ENCODE data around the gene MRPL40.

The MRPL40 gene

GRCh38 chr22:19463491-19464469 is 31.4 kb downstream of the MRPL40 start:
- Histone ChIP-seq H3K9me3 (ENCODE audit: control insufficient read depth, low read length) (no peaks in the 10 kb centered on the region), H3K27ac (ENCODE audit: low read depth, low read length, severe bottlenecking) (peak overlapping the region; percentile 66), H3K4me1 (ENCODE audit: control insufficient read depth, insufficient read depth, low read length, poor library complexity, severe bottlenecking) (peaks cover 9% of the 10 kb centered on the region), H3K36me3 (ENCODE audit: control insufficient read depth, insufficient read depth, low read length) (peaks cover 81% of the 10 kb centered on the region), H3K4me3 (ENCODE audit: extremely low read depth, insufficient read depth, low read length, poor library complexity, severe bottlenecking) (no peak overlapping the region)
- 85 to 96% methylated on average over 5 of the region's 7 CpGs for WGBS, 2 experiments (ENCODE audit: insufficient coverage in 2 of 2)

GRCh38 chr22:19464546-19464945 is 32.2 kb downstream of the MRPL40 start:
- peaks cover 9% of the 10 kb centered on the region for H3K4me1 ChIP-seq (ENCODE audit: control insufficient read depth, insufficient read depth, low read length, poor library complexity, severe bottlenecking)
- H3K4me3 ChIP-seq (ENCODE audit: extremely low read depth, insufficient read depth, low read length, poor library complexity, severe bottlenecking) = no peak overlapping the region
- H3K27ac ChIP-seq (ENCODE audit: low read depth, low read length, severe bottlenecking) = peak overlapping the region; percentile 6
- WGBS, 2 experiments (ENCODE audit: insufficient coverage in 2 of 2) = 100% methylated on average over 1 of the region's 1 CpG
- no peaks in the 10 kb centered on the region for H3K9me3 ChIP-seq (ENCODE audit: control insufficient read depth, low read length)
- peaks cover 82% of the 10 kb centered on the region for H3K36me3 ChIP-seq (ENCODE audit: control insufficient read depth, insufficient read depth, low read length)

- Histone ChIP-seq H3K36me3 (ENCODE audit: control insufficient read depth, insufficient read depth, low read length) (peaks cover 83% of the 10 kb centered on the region), H3K9me3 (ENCODE audit: control insufficient read depth, low read length) (no peaks in the 10 kb centered on the region), H3K27ac (ENCODE audit: low read depth, low read length, severe bottlenecking) (no peak overlapping the region), H3K4me3 (ENCODE audit: extremely low read depth, insufficient read depth, low read length, poor library complexity, severe bottlenecking) (no peak overlapping the region), H3K4me1 (ENCODE audit: control insufficient read depth, insufficient read depth, low read length, poor library complexity, severe bottlenecking) (peaks cover 9% of the 10 kb centered on the region)
- 94 to 98% methylated on average over 4 of the region's 4 CpGs for WGBS, 2 experiments (ENCODE audit: insufficient coverage in 2 of 2)
Observed at GRCh38 chr22:19464975-19465374, 32.6 kb downstream of the MRPL40 start.

- WGBS, 2 experiments (ENCODE audit: insufficient coverage in 2 of 2) = 92 to 98% methylated on average over 10 to 11 of the region's 14 CpGs
- Histone ChIP-seq H3K4me1 (ENCODE audit: control insufficient read depth, insufficient read depth, low read length, poor library complexity, severe bottlenecking) (peaks cover 9% of the 10 kb centered on the region), H3K9me3 (ENCODE audit: control insufficient read depth, low read length) (no peaks in the 10 kb centered on the region), H3K4me3 (ENCODE audit: extremely low read depth, insufficient read depth, low read length, poor library complexity, severe bottlenecking) (no peak overlapping the region), H3K36me3 (ENCODE audit: control insufficient read depth, insufficient read depth, low read length) (peaks cover 81% of the 10 kb centered on the region), H3K27ac (ENCODE audit: low read depth, low read length, severe bottlenecking) (no peak overlapping the region)
Observed at GRCh38 chr22:19466126-19466716, 33.9 kb downstream of the MRPL40 start.

GRCh38 chr22:19466848-19467752 is 34.8 kb downstream of the MRPL40 start:
- H3K27ac ChIP-seq (ENCODE audit: low read depth, low read length, severe bottlenecking) = no peak overlapping the region
- H3K36me3 ChIP-seq (ENCODE audit: control insufficient read depth, insufficient read depth, low read length) = peaks cover 82% of the 10 kb centered on the region
- H3K4me1 ChIP-seq (ENCODE audit: control insufficient read depth, insufficient read depth, low read length, poor library complexity, severe bottlenecking) = peaks cover 9% of the 10 kb centered on the region
- H3K4me3 ChIP-seq (ENCODE audit: extremely low read depth, insufficient read depth, low read length, poor library complexity, severe bottlenecking) = no peak overlapping the region
- WGBS, 2 experiments (ENCODE audit: insufficient coverage in 2 of 2) = 97 to 98% methylated on average over 6 to 7 of the region's 9 CpGs
- H3K9me3 ChIP-seq (ENCODE audit: control insufficient read depth, low read length) = no peaks in the 10 kb centered on the region

- H3K4me3 ChIP-seq (ENCODE audit: extremely low read depth, insufficient read depth, low read length, poor library complexity, severe bottlenecking) = no peak overlapping the region
- peaks cover 88% of the 10 kb centered on the region for H3K36me3 ChIP-seq (ENCODE audit: control insufficient read depth, insufficient read depth, low read length)
- 98 to 100% methylated on average over 3 of the region's 6 CpGs for WGBS, 2 experiments (ENCODE audit: insufficient coverage in 2 of 2)
- peaks cover 9% of the 10 kb centered on the region for H3K4me1 ChIP-seq (ENCODE audit: control insufficient read depth, insufficient read depth, low read length, poor library complexity, severe bottlenecking)
- no peak overlapping the region for H3K27ac ChIP-seq (ENCODE audit: low read depth, low read length, severe bottlenecking)
- H3K9me3 ChIP-seq (ENCODE audit: control insufficient read depth, low read length) = no peaks in the 10 kb centered on the region
Observed at GRCh38 chr22:19467912-19468311, 35.6 kb downstream of the MRPL40 start.

GRCh38 chr22:19469421-19469820 is 37.1 kb downstream of the MRPL40 start:
- Histone ChIP-seq H3K27ac (ENCODE audit: low read depth, low read length, severe bottlenecking) (no peak overlapping the region), H3K4me3 (ENCODE audit: extremely low read depth, insufficient read depth, low read length, poor library complexity, severe bottlenecking) (no peak overlapping the region), H3K36me3 (ENCODE audit: control insufficient read depth, insufficient read depth, low read length) (peaks cover 97% of the 10 kb centered on the region), H3K9me3 (ENCODE audit: control insufficient read depth, low read length) (no peaks in the 10 kb centered on the region), H3K4me1 (ENCODE audit: control insufficient read depth, insufficient read depth, low read length, poor library complexity, severe bottlenecking) (peaks cover 2% of the 10 kb centered on the region)
- 92 to 95% methylated on average over 5 to 7 of the region's 7 CpGs for WGBS, 2 experiments (ENCODE audit: insufficient coverage in 2 of 2)

GRCh38 chr22:19470010-19470409 is 37.7 kb downstream of the MRPL40 start:
- WGBS, 2 experiments (ENCODE audit: insufficient coverage in 2 of 2) = 75 to 95% methylated on average over 1 to 2 of the region's 2 CpGs
- Histone ChIP-seq H3K4me1 (ENCODE audit: control insufficient read depth, insufficient read depth, low read length, poor library complexity, severe bottlenecking) (no peaks in the 10 kb centered on the region), H3K27ac (ENCODE audit: low read depth, low read length, severe bottlenecking) (no peak overlapping the region), H3K4me3 (ENCODE audit: extremely low read depth, insufficient read depth, low read length, poor library complexity, severe bottlenecking) (no peak overlapping the region), H3K9me3 (ENCODE audit: control insufficient read depth, low read length) (no peaks in the 10 kb centered on the region), H3K36me3 (ENCODE audit: control insufficient read depth, insufficient read depth, low read length) (peaks cover 97% of the 10 kb centered on the region)

- Histone ChIP-seq H3K4me1 (ENCODE audit: control insufficient read depth, insufficient read depth, low read length, poor library complexity, severe bottlenecking) (no peaks in the 10 kb centered on the region), H3K36me3 (ENCODE audit: control insufficient read depth, insufficient read depth, low read length) (peaks cover 97% of the 10 kb centered on the region), H3K9me3 (ENCODE audit: control insufficient read depth, low read length) (no peaks in the 10 kb centered on the region), H3K27ac (ENCODE audit: low read depth, low read length, severe bottlenecking) (no peak overlapping the region), H3K4me3 (ENCODE audit: extremely low read depth, insufficient read depth, low read length, poor library complexity, severe bottlenecking) (no peak overlapping the region)
- 92 to 97% methylated on average over 9 to 10 of the region's 11 CpGs for WGBS, 2 experiments (ENCODE audit: insufficient coverage in 2 of 2)
Observed at GRCh38 chr22:19471572-19471971, 39.2 kb downstream of the MRPL40 start.

- no peak overlapping the region for H3K27ac ChIP-seq (ENCODE audit: low read depth, low read length, severe bottlenecking)
- 94 to 95% methylated on average over 7 to 8 of the region's 8 CpGs for WGBS, 2 experiments (ENCODE audit: insufficient coverage in 2 of 2)
- H3K9me3 ChIP-seq (ENCODE audit: control insufficient read depth, low read length) = no peaks in the 10 kb centered on the region
- H3K4me1 ChIP-seq (ENCODE audit: control insufficient read depth, insufficient read depth, low read length, poor library complexity, severe bottlenecking) = peaks cover under 1% of the 10 kb centered on the region
- no peak overlapping the region for H3K4me3 ChIP-seq (ENCODE audit: extremely low read depth, insufficient read depth, low read length, poor library complexity, severe bottlenecking)
- peaks cover 93% of the 10 kb centered on the region for H3K36me3 ChIP-seq (ENCODE audit: control insufficient read depth, insufficient read depth, low read length)
Observed at GRCh38 chr22:19472233-19472632, 39.9 kb downstream of the MRPL40 start.

Data from mesodermal cell (in vitro differentiated cells).